Osteoblast (primary cell): Measurements from ENCODE around the gene LCE2B. TPM values are rescaled to one million over a fixed set of nuclear protein-coding genes. Genes with fewer than 3 reads are reported as not detected.
"Not testable (repeated sequence)": the region's sequence is repeated elsewhere in the genome, so short reads cannot be mapped to it uniquely, and the experiment has no call there.

Source experiments
- DNase-seq: peaks from one replicate; pipeline ENCODE4 v3.0.0; 2011; ENCODE audit warnings: low spot score, mixed read lengths; ENCODE audit not compliant: insufficient read length; ENCODE audit errors: missing footprints
- H2AFZ ChIP-seq: 2 replicates; pipeline ENCODE4 v1.6.0; 2011; ENCODE audit warnings: mild to moderate bottlenecking, low read length
- H3K27ac ChIP-seq: 2 replicates; pipeline ENCODE4 v1.5.1; 2011; ENCODE audit warnings: mild to moderate bottlenecking, low read depth, low read length, moderate library complexity
- H3K27me3 ChIP-seq: 2 replicates; pipeline ENCODE4 v1.6.0; 2012; ENCODE audit warnings: mild to moderate bottlenecking, control low read depth, inconsistent platforms, low read length, moderate library complexity; ENCODE audit not compliant: insufficient read depth
- H3K36me3 ChIP-seq: 2 replicates; pipeline ENCODE4 v1.5.1; 2011; ENCODE audit warnings: mild to moderate bottlenecking, low read length, control low read depth, moderate library complexity; ENCODE audit not compliant: insufficient read depth
- H3K4me1 ChIP-seq: 2 replicates; pipeline ENCODE4 v1.5.1; 2011; ENCODE audit warnings: mild to moderate bottlenecking, low read length, control low read depth, moderate library complexity; ENCODE audit not compliant: insufficient read depth
- H3K4me2 ChIP-seq: 2 replicates; pipeline ENCODE4 v1.6.0; 2011; ENCODE audit warnings: mild to moderate bottlenecking, low read length; ENCODE audit not compliant: insufficient read depth
- H3K4me3 ChIP-seq: fragments of 200-600 bp; sonication (generic); 3 replicates; pipeline ENCODE4 v1.5.1; 2012; ENCODE audit warnings: mild to moderate bottlenecking, low read length, inconsistent platforms; ENCODE audit not compliant: insufficient read depth
- H3K79me2 ChIP-seq: 2 replicates; pipeline ENCODE4 v1.6.0; 2012; ENCODE audit warnings: mild to moderate bottlenecking, low read length, control low read depth, inconsistent platforms; ENCODE audit not compliant: insufficient read depth
- H3K9me3 ChIP-seq: 2 replicates; pipeline ENCODE4 v1.5.1; 2011; ENCODE audit warnings: low read depth, low read length, control low read depth
- H4K20me1 ChIP-seq: 2 replicates; pipeline ENCODE4 v1.6.0; 2012; ENCODE audit warnings: mild to moderate bottlenecking, low read length, control low read depth; ENCODE audit not compliant: insufficient read depth
- total RNA-seq: library from RNA; depleted of rRNA; stranded (reverse); fragments of >200 nt; gene quantifications from 2 replicates; pipeline ENCODE4 v1.2.3, GENCODE V29; 2012
- TF ChIP-seq, protein P1 (sequence below): IDR thresholded peaks from 2 replicates; pipeline ENCODE4 v1.5.1; 2011; ENCODE audit warnings: mild to moderate bottlenecking, low read depth, low read length, moderate library complexity; ENCODE audit errors: extremely low read depth

The LCE2B gene
- total RNA-seq, 1 donor = not detected

DNA sequence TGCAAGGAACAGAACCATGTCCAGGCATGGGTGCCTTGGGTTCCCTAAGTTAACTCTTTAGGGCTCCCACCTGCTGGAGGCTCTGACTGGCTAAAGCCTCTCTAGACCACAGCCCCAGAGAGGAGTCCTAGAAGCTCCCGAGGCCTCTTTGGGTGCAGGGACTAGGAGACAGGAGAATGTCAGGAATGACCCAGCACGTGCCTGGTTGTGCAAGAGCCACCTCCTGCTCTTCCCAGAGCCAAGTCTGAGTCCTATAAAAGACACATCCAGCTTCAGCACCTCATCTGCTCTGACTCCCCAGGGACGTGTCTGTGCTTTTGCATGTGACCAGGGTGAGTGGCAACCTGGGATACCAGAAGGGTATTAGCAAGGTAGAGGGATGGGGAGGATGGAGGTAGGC is 22.8 kb upstream of the LCE2B start, which contains the start of gene LCE2D:
Gene LCE2D, plus strand, starts transcription at position 283 of the 400 bp plus-strand sequence. CDS start 726 bp downstream, outside the sequence.
- Histone ChIP-seq H2AFZ (no peak within 1 kb of the TSS), H3K4me2 (no peak within 1 kb of the TSS), H3K27ac (no peak within 1 kb of the TSS), H4K20me1 (no peaks in the 10 kb centered on the region), H3K36me3 (no peaks in the 10 kb centered on the region), H3K9me3 (no peaks in the 10 kb centered on the region), H3K4me3 (no peak within 1 kb of the TSS), H3K4me1 (no peaks in the 10 kb centered on the region), H3K79me2 (no peaks in the 10 kb centered on the region), H3K27me3 (no peaks in the 10 kb centered on the region)
- no peak for DNase-seq
- TF ChIP-seq, protein P1, sequence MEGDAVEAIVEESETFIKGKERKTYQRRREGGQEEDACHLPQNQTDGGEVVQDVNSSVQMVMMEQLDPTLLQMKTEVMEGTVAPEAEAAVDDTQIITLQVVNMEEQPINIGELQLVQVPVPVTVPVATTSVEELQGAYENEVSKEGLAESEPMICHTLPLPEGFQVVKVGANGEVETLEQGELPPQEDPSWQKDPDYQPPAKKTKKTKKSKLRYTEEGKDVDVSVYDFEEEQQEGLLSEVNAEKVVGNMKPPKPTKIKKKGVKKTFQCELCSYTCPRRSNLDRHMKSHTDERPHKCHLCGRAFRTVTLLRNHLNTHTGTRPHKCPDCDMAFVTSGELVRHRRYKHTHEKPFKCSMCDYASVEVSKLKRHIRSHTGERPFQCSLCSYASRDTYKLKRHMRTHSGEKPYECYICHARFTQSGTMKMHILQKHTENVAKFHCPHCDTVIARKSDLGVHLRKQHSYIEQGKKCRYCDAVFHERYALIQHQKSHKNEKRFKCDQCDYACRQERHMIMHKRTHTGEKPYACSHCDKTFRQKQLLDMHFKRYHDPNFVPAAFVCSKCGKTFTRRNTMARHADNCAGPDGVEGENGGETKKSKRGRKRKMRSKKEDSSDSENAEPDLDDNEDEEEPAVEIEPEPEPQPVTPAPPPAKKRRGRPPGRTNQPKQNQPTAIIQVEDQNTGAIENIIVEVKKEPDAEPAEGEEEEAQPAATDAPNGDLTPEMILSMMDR = no peak

DNA sequence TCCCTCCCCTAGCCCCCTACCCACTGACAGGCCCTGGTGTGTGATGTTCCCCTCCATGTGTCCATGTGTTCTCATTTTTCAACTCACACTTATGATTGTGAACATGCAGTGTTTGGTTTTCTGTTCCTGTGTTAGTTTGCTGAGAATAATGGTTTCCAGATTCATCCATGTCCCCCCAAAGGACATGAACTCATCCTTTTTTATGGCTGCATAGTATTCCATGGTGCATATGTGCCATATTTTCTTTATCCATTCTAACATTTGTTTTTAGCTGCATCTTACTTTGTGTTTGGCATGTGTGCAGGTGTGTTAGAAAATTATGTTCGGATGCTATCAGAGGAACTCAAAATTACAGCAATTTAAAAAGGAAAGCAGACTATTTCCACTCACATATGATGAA is 19.8 kb upstream of the LCE2B start:
- H3K79me2 ChIP-seq, H3K27ac ChIP-seq, H3K9me3 ChIP-seq, H4K20me1 ChIP-seq, H3K4me2 ChIP-seq, H2AFZ ChIP-seq, H3K27me3 ChIP-seq, H3K4me3 ChIP-seq, H3K36me3 ChIP-seq, DNase-seq, H3K4me1 ChIP-seq: not testable (repeated sequence)

- Histone ChIP-seq H3K4me3 (no peak overlapping the region), H3K4me1 (no peaks in the 10 kb centered on the region), H3K27me3 (no peaks in the 10 kb centered on the region), H3K36me3 (no peaks in the 10 kb centered on the region), H3K27ac (no peak overlapping the region), H3K79me2 (no peaks in the 10 kb centered on the region), H4K20me1 (no peaks in the 10 kb centered on the region), H3K4me2 (no peak overlapping the region), H3K9me3 (no peaks in the 10 kb centered on the region), H2AFZ (no peak overlapping the region)
- DNase-seq = no peak
- TF ChIP-seq, protein P1 = no peak
Measured at GRCh38 chr1:152667648-152668047, 18.3 kb upstream of the LCE2B start.

- Histone ChIP-seq H3K4me2 (no peak overlapping the region), H4K20me1 (no peaks in the 10 kb centered on the region), H3K9me3 (no peaks in the 10 kb centered on the region), H3K36me3 (no peaks in the 10 kb centered on the region), H3K4me1 (no peaks in the 10 kb centered on the region), H2AFZ (no peak overlapping the region), H3K4me3 (no peak overlapping the region), H3K27ac (no peak overlapping the region), H3K79me2 (no peaks in the 10 kb centered on the region), H3K27me3 (no peaks in the 10 kb centered on the region)
- DNase-seq = no peak
- TF ChIP-seq, protein P1 = no peak
Measured at GRCh38 chr1:152673016-152673415, 12.9 kb upstream of the LCE2B start.

DNA sequence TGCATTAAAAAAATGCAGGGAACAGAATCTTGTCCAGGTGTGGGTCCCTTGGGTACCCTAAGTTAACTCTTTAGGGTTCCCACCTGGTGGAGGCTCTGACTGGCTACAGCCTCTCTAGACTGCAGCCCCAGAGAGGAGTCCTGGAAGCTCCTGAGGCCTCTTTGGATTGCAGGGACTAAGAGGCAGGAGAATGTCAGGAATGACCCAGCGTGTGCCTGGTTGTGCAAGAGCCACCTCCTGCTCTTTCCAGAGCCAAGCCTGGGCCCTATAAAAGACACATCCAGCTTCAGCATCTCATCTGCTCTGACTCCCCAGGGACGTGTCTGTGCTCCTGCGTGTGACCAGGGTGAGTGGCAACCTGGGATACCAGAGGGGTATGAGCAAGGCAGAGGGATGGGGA is 10.9 kb upstream of the LCE2B start, which contains the start of gene LCE2C:
Gene LCE2C, plus strand, starts transcription at position 297 of the 400 bp plus-strand sequence. CDS start 737 bp downstream, outside the sequence.
- not testable (repeated sequence) for H2AFZ ChIP-seq, H3K27ac ChIP-seq, H3K9me3 ChIP-seq, H4K20me1 ChIP-seq, H3K4me1 ChIP-seq, H3K36me3 ChIP-seq, H3K79me2 ChIP-seq, H3K27me3 ChIP-seq, H3K4me2 ChIP-seq, DNase-seq, H3K4me3 ChIP-seq
